GM18868 (cell line): Measurements from ENCODE around the gene CASK.
A peak's percentile ranks its signal among the peaks of the same experiment; 100 is the strongest.
"Not testable (repeated sequence)": the region's sequence is repeated elsewhere in the genome, so short reads cannot be mapped to it uniquely, and the experiment has no call there.

ENCODE experiments used
- ATAC-seq: cut with Tn5 transposase; IDR thresholded peaks from one replicate; pipeline ENCODE4 v1.9.1; 2021; ENCODE audit warnings: mild to moderate bottlenecking, moderate library complexity; ENCODE audit not compliant: unreplicated experiment

CASK gene

GRCh38 chrX:41739871-41740270, 183.5 kb downstream of the CASK start:
- ATAC-seq: no peak

GRCh38 chrX:41737065-41737464, 186.3 kb downstream of the CASK start:
- ATAC-seq: no peak

- ATAC-seq: peak; percentile 35
These were observed 188.8 kb downstream of the CASK start for GRCh38 chrX:41734530-41734929.

- peak; percentile 99 for ATAC-seq
These were observed 189.4 kb downstream of the CASK start for GRCh38 chrX:41733939-41734338.

- ATAC-seq: no peak
These were observed 191.1 kb downstream of the CASK start for GRCh38 chrX:41732260-41732659.

GRCh38 chrX:41730081-41730480, 193.3 kb downstream of the CASK start:
- no peak for ATAC-seq

- ATAC-seq: peak; percentile 54
These were observed 195.2 kb downstream of the CASK start for GRCh38 chrX:41728125-41728524.

- ATAC-seq: no peak
These were observed 199.5 kb downstream of the CASK start, which contains the start of gene GPR82 for GRCh38 chrX:41723826-41724225. GPR82 (plus strand) TSS chrX:41724181; CDS start chrX:41727027, 2,846 bp downstream.

- no peak for ATAC-seq
These were observed 200.3 kb downstream of the CASK start for GRCh38 chrX:41722816-41723618.

- ATAC-seq: no peak
These were observed 201.1 kb downstream of the CASK start for GRCh38 chrX:41722214-41722613.

GRCh38 chrX:41721590-41721989, 201.8 kb downstream of the CASK start:
- peak; percentile 40 for ATAC-seq

- peak; percentile 81 for ATAC-seq
These were observed 203.1 kb downstream of the CASK start for GRCh38 chrX:41720125-41720779.

- not testable (repeated sequence) for ATAC-seq
These were observed 203.7 kb downstream of the CASK start for GRCh38 chrX:41719610-41720009.

- no peak for ATAC-seq
These were observed 204.7 kb downstream of the CASK start for GRCh38 chrX:41718481-41719235.

GRCh38 chrX:41716767-41717473, 206.4 kb downstream of the CASK start:
- no peak for ATAC-seq

GRCh38 chrX:41716222-41716621, 207.1 kb downstream of the CASK start:
- no peak for ATAC-seq

- ATAC-seq: no peak
These were observed 212.2 kb downstream of the CASK start for GRCh38 chrX:41711021-41711667.

GRCh38 chrX:41708486-41708885, 214.9 kb downstream of the CASK start:
- no peak for ATAC-seq

GRCh38 chrX:41707218-41707617, 216.1 kb downstream of the CASK start:
- ATAC-seq: no peak

- peak; percentile 86 for ATAC-seq
These were observed 217.5 kb downstream of the CASK start for GRCh38 chrX:41705680-41706374.
